Neutrophil (primary cell): ENCODE data around the gene TEX9.
"Not testable (repeated sequence)": the region's sequence is repeated elsewhere in the genome, so short reads cannot be mapped to it uniquely, and the experiment has no call there.

Experiments
- H3K27ac ChIP-seq: fragments of 200-600 bp; sonication (generic); 2 replicates; pipeline ENCODE4 v1.5.1; 2016; ENCODE audit warnings: mild to moderate bottlenecking, moderate library complexity
- H3K27me3 ChIP-seq: fragments of 200-600 bp; sonication (generic); 2 replicates; pipeline ENCODE4 v1.6.0; 2016; ENCODE audit warnings: mild to moderate bottlenecking
- H3K36me3 ChIP-seq: fragments of 200-600 bp; sonication (generic); 2 replicates; pipeline ENCODE4 v1.5.1; 2017
- H3K4me1 ChIP-seq, 2 experiments: fragments of 200-600 bp in 1 of 2; sonication (generic) in 1 of 2; 1 replicate in 1 of 2; 2 replicates in 1 of 2; pipeline versions ENCODE4 v1.5.1 to v1.6.1; 2013 to 2016; ENCODE audit warnings: low read depth in 1 of 2, low read length in 1 of 2, mild to moderate bottlenecking in 1 of 2, moderate library complexity in 1 of 2; ENCODE audit not compliant: control insufficient read depth in 1 of 2, insufficient read depth in 1 of 2
- H3K4me3 ChIP-seq, 2 experiments: fragments of 200-600 bp in 1 of 2; sonication (generic) in 1 of 2; 1 replicate in 1 of 2; 2 replicates in 1 of 2; pipeline ENCODE4 v1.5.1; 2013 to 2016; ENCODE audit warnings: low read depth in 1 of 2, low read length in 1 of 2, mild to moderate bottlenecking in 1 of 2, moderate library complexity in 1 of 2
- H3K9me3 ChIP-seq: fragments of 200-600 bp; sonication (generic); 2 replicates; pipeline ENCODE4 v1.5.1; 2016
- TF ChIP-seq, protein P1 (sequence below): fragments of 200-600 bp; sonication (generic); IDR thresholded peaks from 2 replicates; pipeline ENCODE4 v1.5.1; 2016; ENCODE audit warnings: antibody characterized with exemption

TEX9 gene

GRCh38 chr15:56366211-56366610, 985 bp downstream of the TEX9 start:
- Histone ChIP-seq H3K36me3 (no peaks in the 10 kb centered on the region), H3K4me3 (no peak overlapping the region), H3K27me3 (peaks cover 32% of the 10 kb centered on the region), H3K4me1 (peaks cover 11 to 16% of the 10 kb centered on the region in 2 experiments), H3K27ac (no peak overlapping the region), H3K9me3 (no peaks in the 10 kb centered on the region)
- TF ChIP-seq, protein P1, sequence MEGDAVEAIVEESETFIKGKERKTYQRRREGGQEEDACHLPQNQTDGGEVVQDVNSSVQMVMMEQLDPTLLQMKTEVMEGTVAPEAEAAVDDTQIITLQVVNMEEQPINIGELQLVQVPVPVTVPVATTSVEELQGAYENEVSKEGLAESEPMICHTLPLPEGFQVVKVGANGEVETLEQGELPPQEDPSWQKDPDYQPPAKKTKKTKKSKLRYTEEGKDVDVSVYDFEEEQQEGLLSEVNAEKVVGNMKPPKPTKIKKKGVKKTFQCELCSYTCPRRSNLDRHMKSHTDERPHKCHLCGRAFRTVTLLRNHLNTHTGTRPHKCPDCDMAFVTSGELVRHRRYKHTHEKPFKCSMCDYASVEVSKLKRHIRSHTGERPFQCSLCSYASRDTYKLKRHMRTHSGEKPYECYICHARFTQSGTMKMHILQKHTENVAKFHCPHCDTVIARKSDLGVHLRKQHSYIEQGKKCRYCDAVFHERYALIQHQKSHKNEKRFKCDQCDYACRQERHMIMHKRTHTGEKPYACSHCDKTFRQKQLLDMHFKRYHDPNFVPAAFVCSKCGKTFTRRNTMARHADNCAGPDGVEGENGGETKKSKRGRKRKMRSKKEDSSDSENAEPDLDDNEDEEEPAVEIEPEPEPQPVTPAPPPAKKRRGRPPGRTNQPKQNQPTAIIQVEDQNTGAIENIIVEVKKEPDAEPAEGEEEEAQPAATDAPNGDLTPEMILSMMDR = no peak

GRCh38 chr15:56367156-56367555, 1.9 kb downstream of the TEX9 start:
- H3K9me3 ChIP-seq = no peaks in the 10 kb centered on the region
- no peak overlapping the region for H3K4me3 ChIP-seq
- H3K27me3 ChIP-seq = peaks cover 32% of the 10 kb centered on the region
- no peak overlapping the region for H3K27ac ChIP-seq
- TF ChIP-seq, protein P1 = no peak
- H3K36me3 ChIP-seq = no peaks in the 10 kb centered on the region
- H3K4me1 ChIP-seq = peaks cover 11 to 16% of the 10 kb centered on the region in 2 experiments

- H3K27me3 ChIP-seq = peaks cover 32% of the 10 kb centered on the region
- H3K9me3 ChIP-seq = no peaks in the 10 kb centered on the region
- no peak overlapping the region for H3K4me3 ChIP-seq
- no peak overlapping the region for H3K27ac ChIP-seq
- H3K4me1 ChIP-seq = peaks cover 11 to 16% of the 10 kb centered on the region in 2 experiments
- H3K36me3 ChIP-seq = no peaks in the 10 kb centered on the region
- TF ChIP-seq, protein P1 = no peak
These were observed 4.0 kb downstream of the TEX9 start for GRCh38 chr15:56369234-56369633.

GRCh38 chr15:56371495-56372147, 6.4 kb downstream of the TEX9 start:
- H3K9me3 ChIP-seq = no peaks in the 10 kb centered on the region
- H3K36me3 ChIP-seq = no peaks in the 10 kb centered on the region
- H3K27me3 ChIP-seq = peaks cover 13% of the 10 kb centered on the region
- H3K4me1 ChIP-seq = no peaks in the 10 kb centered on the region
- H3K27ac ChIP-seq = no peak overlapping the region
- H3K4me3 ChIP-seq = no peak overlapping the region
- TF ChIP-seq, protein P1 = no peak

DNA sequence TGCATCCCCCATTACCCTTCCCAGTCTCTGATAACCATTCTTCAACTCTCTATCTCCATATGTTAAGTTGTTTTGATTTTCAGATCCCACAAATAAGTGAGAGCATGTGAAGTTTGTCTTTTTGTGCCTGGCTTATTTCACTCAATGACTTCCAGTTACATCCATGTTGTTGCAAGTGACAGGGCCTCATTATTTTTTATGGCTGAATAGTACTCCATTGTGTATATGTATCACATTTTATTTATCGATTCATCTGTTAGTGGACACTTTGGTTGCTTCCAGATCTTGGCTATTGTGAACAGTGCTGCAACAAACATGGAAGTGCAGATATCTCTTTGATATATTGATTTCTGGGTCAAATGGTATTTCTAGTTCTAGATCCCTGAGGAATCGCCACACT, 9.5 kb downstream of the TEX9 start:
- not testable (repeated sequence) for H3K27ac ChIP-seq, H3K36me3 ChIP-seq, H3K4me1 ChIP-seq, H3K9me3 ChIP-seq, H3K4me3 ChIP-seq, H3K27me3 ChIP-seq

DNA sequence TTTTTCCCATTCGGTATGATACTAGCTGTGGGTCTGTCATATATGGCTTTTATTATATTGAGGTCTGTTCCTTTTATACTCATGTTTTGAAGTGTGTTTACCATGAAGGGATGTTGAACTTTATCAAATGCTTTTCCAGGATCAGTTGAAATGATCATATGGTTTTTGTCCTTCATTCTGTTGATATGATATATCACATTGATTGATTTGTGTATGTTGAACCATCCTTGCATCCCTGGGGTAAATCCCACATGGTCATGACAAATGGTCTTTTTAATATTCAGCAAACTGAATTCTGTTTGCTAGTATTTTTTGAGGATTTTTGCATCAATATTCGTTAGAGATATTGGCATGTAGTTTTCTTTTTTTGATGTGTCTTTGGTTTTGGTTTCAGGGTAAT, 12.6 kb downstream of the TEX9 start:
- not testable (repeated sequence) for H3K27ac ChIP-seq, H3K36me3 ChIP-seq, H3K4me3 ChIP-seq, H3K27me3 ChIP-seq, H3K9me3 ChIP-seq, H3K4me1 ChIP-seq
